Ishikawa (cell line): ENCODE measurements around the gene KCNQ4.

Experiments
- CEBPB ChIP-seq: IDR thresholded peaks from 2 replicates; pipeline ENCODE4 v1.6.1; 2012
- EGR1 ChIP-seq: IDR thresholded peaks from 2 replicates; pipeline ENCODE4 v1.6.1; 2012
- EP300 ChIP-seq: IDR thresholded peaks from 2 replicates; pipeline ENCODE4 v1.6.1; 2012; ENCODE audit warnings: borderline replicate concordance
- MAX ChIP-seq: IDR thresholded peaks from 2 replicates; pipeline ENCODE4 v1.6.1; 2012
- NFIC ChIP-seq: IDR thresholded peaks from 2 replicates; pipeline ENCODE4 v1.6.1; 2012
- RAD21 ChIP-seq: IDR thresholded peaks from 2 replicates; pipeline ENCODE4 v1.6.1; 2012; ENCODE audit warnings: low read depth
- TAF1 ChIP-seq: IDR thresholded peaks from 2 replicates; pipeline ENCODE4 v1.6.1; 2012; ENCODE audit warnings: low read depth, mild to moderate bottlenecking
- YY1 ChIP-seq: IDR thresholded peaks from 2 replicates; pipeline ENCODE4 v1.6.1; 2012; ENCODE audit warnings: low read depth
- TF ChIP-seq, protein P1 (sequence below): IDR thresholded peaks from 2 replicates; pipeline ENCODE4 v1.6.1; 2012

DNA sequence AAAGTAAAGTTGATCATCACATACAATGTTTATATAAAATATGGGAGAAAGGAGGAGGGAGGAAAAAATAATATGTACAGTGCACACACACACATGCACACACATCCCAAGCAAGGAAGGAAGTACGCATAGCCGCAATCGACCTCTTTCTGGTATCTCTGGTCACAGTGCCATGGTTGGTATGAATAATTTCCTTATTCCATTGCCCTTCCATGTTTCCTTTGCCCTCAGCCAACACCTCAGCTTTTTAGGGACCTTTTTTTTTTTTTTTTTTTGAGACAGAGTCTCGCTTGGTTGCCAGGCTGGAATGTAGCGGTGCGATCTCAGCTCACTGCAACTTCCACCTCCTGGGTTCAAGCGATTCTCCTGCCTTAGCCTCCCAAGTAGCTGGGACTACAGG, 58.0 kb downstream of the KCNQ4 start:
- TF ChIP-seq YY1 (no peak), NFIC (no peak), CEBPB (no peak), TAF1 (no peak), EP300 (no peak), MAX (no peak), RAD21 (no peak), EGR1 (no peak)
- TF ChIP-seq, protein P1, sequence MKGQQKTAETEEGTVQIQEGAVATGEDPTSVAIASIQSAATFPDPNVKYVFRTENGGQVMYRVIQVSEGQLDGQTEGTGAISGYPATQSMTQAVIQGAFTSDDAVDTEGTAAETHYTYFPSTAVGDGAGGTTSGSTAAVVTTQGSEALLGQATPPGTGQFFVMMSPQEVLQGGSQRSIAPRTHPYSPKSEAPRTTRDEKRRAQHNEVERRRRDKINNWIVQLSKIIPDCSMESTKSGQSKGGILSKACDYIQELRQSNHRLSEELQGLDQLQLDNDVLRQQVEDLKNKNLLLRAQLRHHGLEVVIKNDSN, result no peak
